HepG2 (cell line): ENCODE measurements around the gene DPY30. TPM values are rescaled to one million over a fixed set of nuclear protein-coding genes. Genes with fewer than 3 reads are reported as not detected.

Experiments
- AFF4 ChIP-seq: sonication (generic); formaldehyde crosslinking; IDR thresholded peaks from 2 replicates; pipeline ENCODE4 v1.4.0; 2020; ENCODE audit warnings: missing genetic modification reagents
- BRCA1 ChIP-seq: sonication (generic); formaldehyde crosslinking; IDR thresholded peaks from 2 replicates; pipeline ENCODE4 v1.4.0; 2020; ENCODE audit warnings: missing genetic modification reagents
- GLI4 ChIP-seq: sonication (generic); formaldehyde crosslinking; IDR thresholded peaks from 2 replicates; pipeline ENCODE4 v1.5.1; 2020; ENCODE audit warnings: missing genetic modification reagents, mild to moderate bottlenecking, moderate library complexity, borderline replicate concordance
- GLMP ChIP-seq: sonication (generic); formaldehyde crosslinking; IDR thresholded peaks from 2 replicates; pipeline ENCODE4 v1.9.0; 2021; ENCODE audit warnings: missing genetic modification reagents, mild to moderate bottlenecking, borderline replicate concordance
- HINFP ChIP-seq: sonication (generic); formaldehyde crosslinking; IDR thresholded peaks from 2 replicates; pipeline ENCODE4 v1.4.0; 2020; ENCODE audit warnings: low read depth, mild to moderate bottlenecking, missing genetic modification reagents
- HNF1A ChIP-seq, 2 experiments: sonication (generic) in 1 of 2; formaldehyde crosslinking in 1 of 2; IDR thresholded peaks; 2 replicates each; pipeline versions ENCODE4 v1.4.0 to v1.6.1; 2016 to 2020; ENCODE audit warnings: borderline replicate concordance in 1 of 2, low read depth in 1 of 2, mild to moderate bottlenecking in 1 of 2, missing genetic modification reagents in 1 of 2
- KMT2A ChIP-seq: sonication (generic); formaldehyde crosslinking; IDR thresholded peaks from 2 replicates; pipeline ENCODE4 v1.4.0; 2020; ENCODE audit warnings: missing genetic modification reagents
- MATR3 ChIP-seq: sonication (generic); formaldehyde crosslinking; IDR thresholded peaks from 2 replicates; pipeline ENCODE4 v1.4.0; 2020; ENCODE audit warnings: missing genetic modification reagents
- MED13 ChIP-seq: sonication (generic); formaldehyde crosslinking; IDR thresholded peaks from 2 replicates; pipeline ENCODE4 v1.5.0; 2020; ENCODE audit warnings: missing genetic modification reagents
- NFE2L1 ChIP-seq: sonication (generic); formaldehyde crosslinking; IDR thresholded peaks from 2 replicates; pipeline ENCODE4 v1.4.0; 2020; ENCODE audit warnings: missing genetic modification reagents, mild to moderate bottlenecking, borderline replicate concordance
- SAFB2 ChIP-seq: sonication (generic); formaldehyde crosslinking; IDR thresholded peaks from 2 replicates; pipeline ENCODE4 v1.5.1; 2020; ENCODE audit warnings: missing genetic modification reagents, low read depth, mild to moderate bottlenecking, borderline replicate concordance
- SATB2 ChIP-seq: sonication (generic); formaldehyde crosslinking; IDR thresholded peaks from 2 replicates; pipeline ENCODE4 v1.5.0; 2020; ENCODE audit warnings: missing genetic modification reagents
- SIX4 ChIP-seq: sonication (generic); formaldehyde crosslinking; IDR thresholded peaks from 2 replicates; pipeline ENCODE4 v1.4.0; 2020; ENCODE audit warnings: missing genetic modification reagents
- ZNF234 ChIP-seq: sonication (generic); formaldehyde crosslinking; conservative IDR thresholded peaks from 2 replicates; pipeline ENCODE4 v1.5.1; 2020; ENCODE audit warnings: mild to moderate bottlenecking, missing genetic modification reagents
- ZNF800 ChIP-seq: sonication (generic); formaldehyde crosslinking; IDR thresholded peaks from 2 replicates; pipeline ENCODE4 v1.4.0; 2020; ENCODE audit warnings: missing genetic modification reagents
- polyA plus RNA-seq, 8 experiments: library from polyadenylated mRNA; depleted of rRNA in 3 of 8; stranded (reverse) in 7 of 8; unstranded in 1 of 8; fragments of >200 nt; fragmentation: Illumina TruSeq in 4 of 8; extraction: Trizol in 4 of 8; gene quantifications; 2 replicates each; pipeline versions ENCODE4 v1.2.1 to v1.2.3, GENCODE V29; 2011 to 2016; ENCODE audit warnings: low read depth in 4 of 8, missing spikeins in 1 of 8, mixed read lengths in 1 of 8; ENCODE audit not compliant: insufficient read depth in 1 of 8
- total RNA-seq, 5 experiments: library from RNA; depleted of rRNA; stranded (reverse); fragments of >200 nt; fragmentation: Illumina TruSeq; extraction: Trizol; gene quantifications; 2 replicates each; pipeline ENCODE4 v1.2.3, GENCODE V29; 2016; ENCODE audit warnings: low read depth in 1 of 5

The DPY30 gene
- total and polyA plus RNA-seq, 2 of the 13 experiments (the other 11 are each of a cell fraction or from before 2014, with no cell fraction given), result 98.1 to 118 TPM

GRCh38 chr2:32063310-32064020, 23.9 kb upstream of the DPY30 start, which contains the start of gene SPAST (continued):
- peak; percentile 36; the same call in 1 of the 2 replicates for TF ChIP-seq HNF1A (IDR thresholded peaks at IDR 0.05; ENCODE audit: low read depth)
- peak; percentile 73; the same call in 1 of the 2 replicates for TF ChIP-seq HNF1A (CRISPR knock-in tag; IDR thresholded peaks at IDR 0.05; ENCODE audit: borderline replicate concordance)
- no peak for TF ChIP-seq ZNF234 (CRISPR knock-in tag)
- TF ChIP-seq HINFP (CRISPR knock-in tag), result 0 out of 2 replicates have a peak, but pooled peaks have one; percentile 87
- TF ChIP-seq SAFB2 (CRISPR knock-in tag), result peak; percentile 98
- TF ChIP-seq MATR3 (CRISPR knock-in tag), result no peak
- TF ChIP-seq GLMP, result no peak
- no peak for TF ChIP-seq AFF4 (CRISPR knock-in tag)
- TF ChIP-seq BRCA1, result no peak; the same call in 1 of the 2 replicates
- peak; percentile 90 for TF ChIP-seq ZNF800 (CRISPR knock-in tag)
- TF ChIP-seq SIX4 (CRISPR knock-in tag), result peak; percentile 56
- peak; percentile 82 for TF ChIP-seq KMT2A (CRISPR knock-in tag)
- TF ChIP-seq NFE2L1 (CRISPR knock-in tag), result no peak
- TF ChIP-seq SATB2, result 0 out of 2 replicates have a peak, but pooled peaks have one; percentile 79
- no peak for TF ChIP-seq GLI4 (CRISPR knock-in tag)
- peak; percentile 71; the same call in 1 of the 2 replicates for TF ChIP-seq MED13 (CRISPR knock-in tag)
